Measurements from ENCODE around the gene PFKM.

Gene PFKM

GRCh38 chr12:48119078-48119833 is at the start of gene PFKM:
TSS of gene PFKM (plus strand) at chr12:48119364. CDS start at chr12:48122775, 3,411 bp downstream.
- peak; percentile 4 for DNase-seq (ENCODE audit: low read depth)

GRCh38 chr12:48070033-48070432 is 49.1 kb upstream of the PFKM start:
- no peak for DNase-seq (ENCODE audit: low read depth)

GRCh38 chr12:48070731-48071130 is 48.4 kb upstream of the PFKM start:
- no peak for DNase-seq (ENCODE audit: low read depth)

- no peak for DNase-seq (ENCODE audit: low read depth)
These were observed 47.4 kb upstream of the PFKM start for GRCh38 chr12:48071808-48072207.

- DNase-seq (ENCODE audit: low read depth) = no peak
These were observed 46.9 kb upstream of the PFKM start for GRCh38 chr12:48072266-48072665.

GRCh38 chr12:48074266-48074665 is 44.9 kb upstream of the PFKM start:
- DNase-seq (ENCODE audit: low read depth) = no peak

GRCh38 chr12:48075832-48076231 is 43.3 kb upstream of the PFKM start:
- no peak for DNase-seq (ENCODE audit: low read depth)

- DNase-seq (ENCODE audit: low read depth) = no peak
These were observed 42.1 kb upstream of the PFKM start for GRCh38 chr12:48077111-48077510.

- no peak for DNase-seq (ENCODE audit: low read depth)
These were observed 40.3 kb upstream of the PFKM start for GRCh38 chr12:48078901-48079300.

GRCh38 chr12:48080285-48080684 is 38.9 kb upstream of the PFKM start:
- no peak for DNase-seq (ENCODE audit: low read depth)

GRCh38 chr12:48080821-48081220 is 38.3 kb upstream of the PFKM start:
- DNase-seq (ENCODE audit: low read depth) = no peak

GRCh38 chr12:48084066-48084465 is 35.1 kb upstream of the PFKM start:
- DNase-seq (ENCODE audit: low read depth) = no peak

GRCh38 chr12:48084841-48085460 is 34.2 kb upstream of the PFKM start:
- DNase-seq (ENCODE audit: low read depth) = no peak

GRCh38 chr12:48086327-48086726 is 32.8 kb upstream of the PFKM start:
- no peak for DNase-seq (ENCODE audit: low read depth)

GRCh38 chr12:48092611-48093010 is 26.6 kb upstream of the PFKM start:
- no peak for DNase-seq (ENCODE audit: low read depth)

GRCh38 chr12:48104531-48104930 is 14.6 kb upstream of the PFKM start:
- DNase-seq (ENCODE audit: low read depth) = no peak

GRCh38 chr12:48105321-48105866 is 13.8 kb upstream of the PFKM start:
- peak; percentile 3 for DNase-seq (ENCODE audit: low read depth)

GRCh38 chr12:48105867-48106680 is 13.1 kb upstream of the PFKM start, which contains the start of gene SENP1:
TSS of gene SENP1 (minus strand) at chr12:48106079. CDS start at chr12:48101472, 4,607 bp downstream.
- peak; percentile 85 for DNase-seq (ENCODE audit: low read depth)

GRCh38 chr12:48106681-48107613 is 12.2 kb upstream of the PFKM start:
- no peak for DNase-seq (ENCODE audit: low read depth)

GRCh38 chr12:48109424-48109823 is 9.7 kb upstream of the PFKM start:
- no peak for DNase-seq (ENCODE audit: low read depth)

GRCh38 chr12:48110691-48111311 is 8.4 kb upstream of the PFKM start:
- no peak for DNase-seq (ENCODE audit: low read depth)
